ENCODE data around the gene MANEAL. TPM values are rescaled to one million over a fixed set of nuclear protein-coding genes. Genes with fewer than 3 reads are reported as not detected.

MANEAL gene
- total RNA-seq, 1 donor from 2014 or later = 4.0 TPM

GRCh38 chr1:37753473-37754321 lies 40.0 kb upstream of the MANEAL start:
- H3K36me3 Mint-ChIP-seq (ENCODE audit: low read depth) = no peaks in the 10 kb centered on the region
- H3K4me3 Mint-ChIP-seq (ENCODE audit: unreplicated experiment) = peak overlapping the region; percentile 56
- peaks cover 39% of the 10 kb centered on the region for H3K27me3 Mint-ChIP-seq (ENCODE audit: low read depth)
- DNase-seq (ENCODE audit: low spot score) = no peak
- no peaks in the 10 kb centered on the region for H3K4me1 Mint-ChIP-seq (ENCODE audit: low read depth)
- no peak overlapping the region for H3K27ac Mint-ChIP-seq (ENCODE audit: unreplicated experiment)
- TF ChIP-seq, protein P1, sequence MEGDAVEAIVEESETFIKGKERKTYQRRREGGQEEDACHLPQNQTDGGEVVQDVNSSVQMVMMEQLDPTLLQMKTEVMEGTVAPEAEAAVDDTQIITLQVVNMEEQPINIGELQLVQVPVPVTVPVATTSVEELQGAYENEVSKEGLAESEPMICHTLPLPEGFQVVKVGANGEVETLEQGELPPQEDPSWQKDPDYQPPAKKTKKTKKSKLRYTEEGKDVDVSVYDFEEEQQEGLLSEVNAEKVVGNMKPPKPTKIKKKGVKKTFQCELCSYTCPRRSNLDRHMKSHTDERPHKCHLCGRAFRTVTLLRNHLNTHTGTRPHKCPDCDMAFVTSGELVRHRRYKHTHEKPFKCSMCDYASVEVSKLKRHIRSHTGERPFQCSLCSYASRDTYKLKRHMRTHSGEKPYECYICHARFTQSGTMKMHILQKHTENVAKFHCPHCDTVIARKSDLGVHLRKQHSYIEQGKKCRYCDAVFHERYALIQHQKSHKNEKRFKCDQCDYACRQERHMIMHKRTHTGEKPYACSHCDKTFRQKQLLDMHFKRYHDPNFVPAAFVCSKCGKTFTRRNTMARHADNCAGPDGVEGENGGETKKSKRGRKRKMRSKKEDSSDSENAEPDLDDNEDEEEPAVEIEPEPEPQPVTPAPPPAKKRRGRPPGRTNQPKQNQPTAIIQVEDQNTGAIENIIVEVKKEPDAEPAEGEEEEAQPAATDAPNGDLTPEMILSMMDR (IDR thresholded peaks at IDR 0.05) = no peak
- no peaks in the 10 kb centered on the region for H3K9me3 Mint-ChIP-seq (ENCODE audit: low read depth)

GRCh38 chr1:37755290-37755689 lies 38.4 kb upstream of the MANEAL start:
- TF ChIP-seq, protein P1 (IDR thresholded peaks at IDR 0.05) = no peak
- Mint-ChIP-seq H3K9me3 (ENCODE audit: low read depth) (no peaks in the 10 kb centered on the region), H3K27me3 (ENCODE audit: low read depth) (peaks cover 30% of the 10 kb centered on the region)

GRCh38 chr1:37755951-37756560 lies 37.6 kb upstream of the MANEAL start:
- DNase-seq (ENCODE audit: low spot score) = no peak
- H3K36me3 Mint-ChIP-seq (ENCODE audit: low read depth) = no peaks in the 10 kb centered on the region
- TF ChIP-seq, protein P1 (IDR thresholded peaks at IDR 0.05) = no peak
- no peaks in the 10 kb centered on the region for H3K9me3 Mint-ChIP-seq (ENCODE audit: low read depth)
- no peak overlapping the region for H3K27ac Mint-ChIP-seq (ENCODE audit: unreplicated experiment)
- no peak overlapping the region for H3K4me3 Mint-ChIP-seq (ENCODE audit: unreplicated experiment)
- peaks cover 26% of the 10 kb centered on the region for H3K27me3 Mint-ChIP-seq (ENCODE audit: low read depth)
- no peaks in the 10 kb centered on the region for H3K4me1 Mint-ChIP-seq (ENCODE audit: low read depth)

More at GRCh38 chr1:37755290-37755689, 38.4 kb upstream of the MANEAL start:
- no peak for DNase-seq (ENCODE audit: low spot score)
- no peak overlapping the region for H3K27ac Mint-ChIP-seq (ENCODE audit: unreplicated experiment)
- no peaks in the 10 kb centered on the region for H3K4me1 Mint-ChIP-seq (ENCODE audit: low read depth)
- H3K36me3 Mint-ChIP-seq (ENCODE audit: low read depth) = no peaks in the 10 kb centered on the region
- no peak overlapping the region for H3K4me3 Mint-ChIP-seq (ENCODE audit: unreplicated experiment)

GRCh38 chr1:37759451-37759850 lies 34.2 kb upstream of the MANEAL start:
- H3K27me3 Mint-ChIP-seq (ENCODE audit: low read depth) = peaks cover 28% of the 10 kb centered on the region
- TF ChIP-seq, protein P1 (IDR thresholded peaks at IDR 0.05) = no peak
- peaks cover 2% of the 10 kb centered on the region for H3K36me3 Mint-ChIP-seq (ENCODE audit: low read depth)
- no peak overlapping the region for H3K27ac Mint-ChIP-seq (ENCODE audit: unreplicated experiment)
- H3K4me1 Mint-ChIP-seq (ENCODE audit: low read depth) = peaks cover 4% of the 10 kb centered on the region
- no peak overlapping the region for H3K4me3 Mint-ChIP-seq (ENCODE audit: unreplicated experiment)
- H3K9me3 Mint-ChIP-seq (ENCODE audit: low read depth) = no peaks in the 10 kb centered on the region
- DNase-seq (ENCODE audit: low spot score) = no peak

DNA sequence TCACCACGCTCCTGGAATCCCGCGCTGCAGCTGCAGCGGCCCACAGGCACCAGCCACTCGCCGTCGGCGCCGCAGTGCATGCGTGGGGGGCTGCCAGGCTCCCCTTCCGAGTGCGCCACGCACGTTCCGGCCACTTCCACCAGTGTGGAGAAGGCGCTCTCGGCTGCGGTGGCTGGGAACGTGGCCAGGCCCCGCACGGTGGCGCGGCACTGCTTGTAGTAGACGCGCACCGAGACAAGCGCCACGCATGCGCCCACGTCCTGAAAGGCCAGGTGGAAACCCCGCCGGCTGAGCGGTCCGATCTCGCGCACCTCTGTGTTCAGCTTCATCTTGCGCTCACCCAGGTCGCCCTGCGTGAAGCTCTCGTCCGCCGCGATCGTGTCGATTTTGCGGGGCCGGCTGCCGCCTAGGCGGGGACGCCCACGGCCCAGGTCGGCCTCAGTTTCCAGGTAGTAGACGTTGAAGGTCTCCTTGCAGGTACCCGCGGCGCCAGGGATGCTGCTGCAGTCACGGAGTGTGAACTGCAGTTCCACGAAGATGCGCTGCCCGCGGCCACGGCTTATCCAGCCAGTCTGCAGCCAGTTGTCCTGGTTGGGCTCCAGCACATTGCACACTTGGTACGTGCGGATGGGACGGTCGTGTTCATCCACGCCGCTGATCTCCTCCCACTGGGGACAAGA lies 32.1 kb upstream of the MANEAL start:
- TF ChIP-seq, protein P1 (IDR thresholded peaks at IDR 0.05) = no peak
- Mint-ChIP-seq H3K4me3 (ENCODE audit: unreplicated experiment) (no peak overlapping the region), H3K9me3 (ENCODE audit: low read depth) (no peaks in the 10 kb centered on the region), H3K27me3 (ENCODE audit: low read depth) (peaks cover 42% of the 10 kb centered on the region), H3K27ac (ENCODE audit: unreplicated experiment) (no peak overlapping the region), H3K36me3 (ENCODE audit: low read depth) (peaks cover 2% of the 10 kb centered on the region), H3K4me1 (ENCODE audit: low read depth) (peaks cover 9% of the 10 kb centered on the region)
- DNase-seq (ENCODE audit: low spot score) = no peak
